H1 (cell line): ENCODE measurements around the gene GABRG2. TPM values are rescaled to one million over a fixed set of nuclear protein-coding genes. Genes with fewer than 3 reads are reported as not detected.

ENCODE experiments used
- CTCF ChIA-PET: fragments of 300-600 bp; sonication (Branson Sonifier 250); formaldehyde crosslinking; loops from one replicate; lab custom pipeline; 2021; ENCODE audit not compliant: partially characterized antibody; lab: Charles Lee
- POLR2A ChIA-PET: fragments of 300-600 bp; sonication (Branson Sonifier 250); formaldehyde crosslinking; loops from one replicate; lab custom pipeline; 2021; ENCODE audit warnings: inconsistent platforms; ENCODE audit not compliant: partially characterized antibody; lab: Charles Lee
- DNase-seq, 2 experiments: peaks; one replicate each; pipeline versions ENCODE4 v3.0.0 to v3.0.0-alpha.2; 2010 to 2022; ENCODE audit warnings: low spot score in 2 of 2, low read depth in 1 of 2, mixed read lengths in 1 of 2
- FAIRE-seq: peaks from 2 replicates; lab custom pipeline; 2011; peaks lifted over from hg19 to GRCh38; lab: Jason Lieb, UNC
- H2AFZ ChIP-seq: 2 replicates; pipeline ENCODE4 v1.8.1; 2012; ENCODE audit warnings: low read length, inconsistent platforms
- H2AK5ac ChIP-seq: 2 replicates; pipeline ENCODE4 v1.6.1; 2013; ENCODE audit warnings: low read depth, low read length
- H2BK120ac ChIP-seq: replicated peaks from 2 replicates; pipeline ENCODE3; 2013; ENCODE audit warnings: low read depth, low read length, inconsistent platforms
- H2BK12ac ChIP-seq: 2 replicates; pipeline ENCODE4 v1.6.1; 2013; ENCODE audit warnings: low read depth, low read length
- H2BK15ac ChIP-seq: 2 replicates; pipeline ENCODE4 v1.6.1; 2013; ENCODE audit warnings: low read length
- H2BK20ac ChIP-seq: 2 replicates; pipeline ENCODE4 v1.6.1; 2013; ENCODE audit warnings: low read length
- H2BK5ac ChIP-seq: 2 replicates; pipeline ENCODE4 v1.6.1; 2013; ENCODE audit warnings: low read depth, low read length
- H3K14ac ChIP-seq: 2 replicates; pipeline ENCODE4 v1.6.1; 2013; ENCODE audit warnings: inconsistent platforms; ENCODE audit not compliant: insufficient read length
- H3K18ac ChIP-seq: 2 replicates; pipeline ENCODE4 v1.6.1; 2013; ENCODE audit warnings: low read length; ENCODE audit errors: extremely low read depth
- H3K23ac ChIP-seq: 2 replicates; pipeline ENCODE4 v1.6.1; 2013; ENCODE audit warnings: inconsistent platforms; ENCODE audit not compliant: insufficient read length
- H3K23me2 ChIP-seq: 2 replicates; pipeline ENCODE4 v1.6.1; 2013; ENCODE audit warnings: low read depth, low read length
- H3K27ac ChIP-seq: 2 replicates; pipeline ENCODE4 v1.6.1; 2011; ENCODE audit warnings: low read depth, low read length, inconsistent platforms
- H3K27me3 ChIP-seq, 4 experiments: replicated peaks in 1 of 4; 1 replicate in 1 of 4; 2 replicates in 3 of 4; pipeline versions ENCODE4 v1.6.1 to v1.8.1; 2011 to 2013; ENCODE audit warnings: low read length in 3 of 4, mild to moderate bottlenecking in 3 of 4, inconsistent platforms in 2 of 4, mixed read lengths in 2 of 4, moderate library complexity in 1 of 4; ENCODE audit not compliant: control insufficient read depth in 3 of 4, insufficient read depth in 3 of 4; ENCODE audit errors: extremely low read depth in 1 of 4
- H3K36me3 ChIP-seq, 4 experiments: 2 replicates each; pipeline versions ENCODE4 v1.6.1 to v1.8.1; 2011 to 2013; ENCODE audit warnings: mild to moderate bottlenecking in 4 of 4, low read length in 3 of 4, moderate library complexity in 2 of 4, control low read depth in 1 of 4, inconsistent platforms in 1 of 4; ENCODE audit not compliant: insufficient read depth in 4 of 4, control insufficient read depth in 2 of 4
- H3K4ac ChIP-seq: replicated peaks from 2 replicates; pipeline ENCODE3; 2013; ENCODE audit warnings: low read length, low read depth, mixed read lengths, inconsistent platforms; ENCODE audit not compliant: insufficient read length
- H3K4me1 ChIP-seq, 4 experiments: replicated peaks in 1 of 4; 1 replicate in 1 of 4; 2 replicates in 3 of 4; pipeline versions ENCODE4 v1.6.1 to v1.8.1; 2011 to 2013; ENCODE audit warnings: low read length in 3 of 4, inconsistent platforms in 2 of 4, mixed read lengths in 1 of 4; ENCODE audit not compliant: insufficient read depth in 4 of 4, control insufficient read depth in 3 of 4
- H3K4me2 ChIP-seq, 2 experiments: 2 replicates each; pipeline versions ENCODE4 v1.6.1 to v1.8.1; 2011 to 2013; ENCODE audit warnings: low read depth in 2 of 2, low read length in 2 of 2, control low read depth in 1 of 2, inconsistent platforms in 1 of 2, mild to moderate bottlenecking in 1 of 2; ENCODE audit not compliant: insufficient read depth in 1 of 2
- H3K4me3 ChIP-seq, 4 experiments: fragments of 200-600, 300-600 bp in 1 of 4; sonication (generic), shearing (Covaris generic), sonication (Bioruptor Twin) in 1 of 4; 2 replicates each; pipeline versions ENCODE4 v1.5.1 to v1.8.1; 2011 to 2016; ENCODE audit warnings: low read length in 4 of 4, low read depth in 3 of 4, control low read depth in 2 of 4, inconsistent platforms in 2 of 4, mild to moderate bottlenecking in 2 of 4, mixed read lengths in 1 of 4, moderate library complexity in 1 of 4; ENCODE audit not compliant: insufficient read depth in 2 of 4; ENCODE audit errors: extremely low read depth in 1 of 4
- H3K56ac ChIP-seq: replicated peaks from 2 replicates; pipeline ENCODE3; 2013; ENCODE audit warnings: low read depth, mild to moderate bottlenecking, mixed read lengths, low read length, inconsistent platforms; ENCODE audit not compliant: insufficient read length
- H3K79me1 ChIP-seq: 2 replicates; pipeline ENCODE4 v1.6.1; 2013; ENCODE audit warnings: low read depth, low read length, control low read depth
- H3K79me2 ChIP-seq, 2 experiments: 2 replicates each; pipeline versions ENCODE4 v1.6.1 to v1.8.1; 2012 to 2013; ENCODE audit warnings: low read length in 2 of 2, mild to moderate bottlenecking in 2 of 2, inconsistent platforms in 1 of 2; ENCODE audit not compliant: insufficient read depth in 2 of 2, control insufficient read depth in 1 of 2
- H3K9ac ChIP-seq, 4 experiments: replicated peaks in 1 of 4; 1 replicate in 1 of 4; 2 replicates in 3 of 4; pipeline versions ENCODE4 v1.6.1 to v1.8.1; 2011 to 2013; ENCODE audit warnings: low read depth in 3 of 4, low read length in 3 of 4, control low read depth in 2 of 4, mild to moderate bottlenecking in 2 of 4, moderate library complexity in 2 of 4, inconsistent platforms in 1 of 4; ENCODE audit errors: extremely low read depth in 1 of 4
- H3K9me3 ChIP-seq, 2 experiments: 2 replicates each; pipeline versions ENCODE4 v1.6.1 to v1.8.1; 2012 to 2013; ENCODE audit warnings: mild to moderate bottlenecking in 2 of 2, moderate library complexity in 2 of 2, control low read depth in 1 of 2, inconsistent platforms in 1 of 2, low read depth in 1 of 2, low read length in 1 of 2, mixed read lengths in 1 of 2; ENCODE audit not compliant: insufficient read depth in 2 of 2
- H4K20me1 ChIP-seq, 2 experiments: replicated peaks in 1 of 2; 2 replicates each; pipeline versions ENCODE3 to v1.8.1; 2011 to 2013; ENCODE audit warnings: inconsistent platforms in 2 of 2, low read length in 2 of 2, mild to moderate bottlenecking in 1 of 2; ENCODE audit not compliant: insufficient read depth in 2 of 2, control insufficient read depth in 1 of 2
- H4K5ac ChIP-seq: 2 replicates; pipeline ENCODE4 v1.6.1; 2013; ENCODE audit warnings: low read length, low read depth, mixed read lengths, inconsistent platforms; ENCODE audit not compliant: insufficient read length
- H4K8ac ChIP-seq: 2 replicates; pipeline ENCODE4 v1.8.0; 2013; ENCODE audit warnings: mild to moderate bottlenecking, moderate library complexity, low read length, inconsistent platforms; ENCODE audit not compliant: insufficient read depth; ENCODE audit errors: extremely low read depth
- H4K91ac ChIP-seq: replicated peaks from 2 replicates; pipeline ENCODE3; 2013; ENCODE audit warnings: low read length, mixed read lengths, inconsistent platforms; ENCODE audit not compliant: insufficient read length
- BACH1 ChIP-seq: IDR thresholded peaks from 2 replicates; pipeline ENCODE4 v1.6.1; 2012; ENCODE audit warnings: low read length, improper control_type of control experiment
- BCL11A ChIP-seq, 2 experiments: IDR thresholded peaks; one replicate each; pipeline ENCODE4 v1.6.1; 2011; ENCODE audit warnings: low read depth in 2 of 2, low read length in 2 of 2, mild to moderate bottlenecking in 2 of 2
- BRCA1 ChIP-seq: IDR thresholded peaks from 2 replicates; pipeline ENCODE4 v1.6.1; 2012; ENCODE audit warnings: low read depth, low read length, improper control_type of control experiment
- CEBPB ChIP-seq: IDR thresholded peaks from 2 replicates; pipeline ENCODE4 v1.6.1; 2012; ENCODE audit warnings: low read depth, low read length
- JUN ChIP-seq: IDR thresholded peaks from 2 replicates; pipeline ENCODE4 v1.6.1; 2011; ENCODE audit warnings: low read depth, mild to moderate bottlenecking, improper control_type of control experiment, low read length
- SIX5 ChIP-seq: IDR thresholded peaks from 2 replicates; pipeline ENCODE4 v1.6.1; 2011; ENCODE audit warnings: mild to moderate bottlenecking, low read depth, low read length
- WGBS, 2 experiments: shearing (Covaris generic) in 1 of 2; methylation state at CpG; one replicate each; pipeline versions ENCODE4 v1.1.6 to v1.1.7; 2013 to 2015; ENCODE audit warnings: low lambda C conversion rate in 2 of 2, mixed read lengths in 2 of 2, inconsistent platforms in 1 of 2, low coverage in 1 of 2, missing lambda C conversion rate in 1 of 2; ENCODE audit not compliant: insufficient replicate concordance in 2 of 2, insufficient coverage in 1 of 2, insufficient read length in 1 of 2; ENCODE audit errors: extremely low coverage in 1 of 2, missing lambda C conversion rate in 1 of 2; 5-methylcytosine and 5-hydroxymethylcytosine counted together
- polyA plus RNA-seq, 7 experiments: library from polyadenylated mRNA; depleted of rRNA in 3 of 7; stranded (reverse) in 5 of 7; unstranded in 2 of 7; fragments of >200 nt in 5 of 7; fragments of 200-250 nt in 2 of 7; gene quantifications; 1 replicate in 5 of 7; 2 replicates in 1 of 7; 4 replicates in 1 of 7; pipeline versions ENCODE4 v1.2.1 to v1.2.3, GENCODE V29; 2011 to 2013; ENCODE audit warnings: missing spikeins in 2 of 7, mixed read lengths in 2 of 7
- total RNA-seq: library from RNA; stranded (reverse); fragmentation: NEBNext Ultra II Directional; extraction: Animal tissue kit (Norgen Biotek cat#: 25700); gene quantifications from 2 replicates; pipeline ENCODE4 v1.2.1, GENCODE V29; 2021
- TF ChIP-seq, protein P1 (sequence below), 3 experiments: IDR thresholded peaks; 1 replicate in 2 of 3; 2 replicates in 1 of 3; pipeline versions ENCODE4 v1.5.1 to v1.6.1; 2011; ENCODE audit warnings: low read length in 3 of 3, mild to moderate bottlenecking in 3 of 3, inconsistent platforms in 2 of 3, low read depth in 1 of 3, moderate library complexity in 1 of 3; ENCODE audit not compliant: insufficient read depth in 1 of 3; ENCODE audit errors: control extremely low read depth in 1 of 3

The GABRG2 gene
- total and polyA plus RNA-seq, 2 of the 8 experiments (the other 6 are each of a cell fraction or from before 2014, with no cell fraction given): 2.0 to 2.8 TPM

GRCh38 chr5:162107591-162107990 lies 40.0 kb downstream of the GABRG2 start:
- H3K9ac ChIP-seq: no peak overlapping the region
- POLR2A ChIA-PET: no interaction called here
- no peaks in the 10 kb centered on the region for H3K79me2 ChIP-seq
- H3K4me3 ChIP-seq: no peak overlapping the region
- H4K5ac ChIP-seq: no peak overlapping the region
- H3K14ac ChIP-seq: no peak overlapping the region
- peaks cover 0 to 4% (median 0%) of the 10 kb centered on the region in 4 experiments; a peak in 1 of 7 replicates for H3K4me1 ChIP-seq
- H4K91ac ChIP-seq: no peak overlapping the region
- H4K20me1 ChIP-seq: no peaks in the 10 kb centered on the region
- H2BK15ac ChIP-seq: no peak overlapping the region
- no peak overlapping the region for H2AFZ ChIP-seq
- H3K23ac ChIP-seq: no peak overlapping the region
- no peaks in the 10 kb centered on the region for H3K9me3 ChIP-seq
- H3K23me2 ChIP-seq: no peaks in the 10 kb centered on the region
- no peak overlapping the region for H3K4me2 ChIP-seq
- H4K8ac ChIP-seq: no peak overlapping the region
- 98% methylated on average over 2 of the region's 2 CpGs; no CpG with 5 or more reads in 1 of the 2 experiments for WGBS, 2 experiments
- no peak overlapping the region for H3K56ac ChIP-seq
- no peak overlapping the region for H2BK20ac ChIP-seq
- CTCF ChIA-PET: interaction anchor here (1.3 kb wide), 2 partner anchors 10 to 101 kb away, joined by 3 to 4 read pairs; no protein-coding TSS in a partner anchor
- no peak overlapping the region for H2BK120ac ChIP-seq
- TF ChIP-seq, protein P1, sequence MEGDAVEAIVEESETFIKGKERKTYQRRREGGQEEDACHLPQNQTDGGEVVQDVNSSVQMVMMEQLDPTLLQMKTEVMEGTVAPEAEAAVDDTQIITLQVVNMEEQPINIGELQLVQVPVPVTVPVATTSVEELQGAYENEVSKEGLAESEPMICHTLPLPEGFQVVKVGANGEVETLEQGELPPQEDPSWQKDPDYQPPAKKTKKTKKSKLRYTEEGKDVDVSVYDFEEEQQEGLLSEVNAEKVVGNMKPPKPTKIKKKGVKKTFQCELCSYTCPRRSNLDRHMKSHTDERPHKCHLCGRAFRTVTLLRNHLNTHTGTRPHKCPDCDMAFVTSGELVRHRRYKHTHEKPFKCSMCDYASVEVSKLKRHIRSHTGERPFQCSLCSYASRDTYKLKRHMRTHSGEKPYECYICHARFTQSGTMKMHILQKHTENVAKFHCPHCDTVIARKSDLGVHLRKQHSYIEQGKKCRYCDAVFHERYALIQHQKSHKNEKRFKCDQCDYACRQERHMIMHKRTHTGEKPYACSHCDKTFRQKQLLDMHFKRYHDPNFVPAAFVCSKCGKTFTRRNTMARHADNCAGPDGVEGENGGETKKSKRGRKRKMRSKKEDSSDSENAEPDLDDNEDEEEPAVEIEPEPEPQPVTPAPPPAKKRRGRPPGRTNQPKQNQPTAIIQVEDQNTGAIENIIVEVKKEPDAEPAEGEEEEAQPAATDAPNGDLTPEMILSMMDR (IDR thresholded peaks at IDR 0.05; ENCODE audit: control extremely low read depth in 1 of 3, insufficient read depth in 1 of 3, low read depth in 1 of 3, low read length in 3 of 3): no peak
- TF ChIP-seq SIX5 (no peak), JUN (no peak), CEBPB (no peak), BRCA1 (no peak), BACH1 (no peak), BCL11A (IDR thresholded peaks at IDR 0.05; ENCODE audit: low read depth in 2 of 2, low read length in 2 of 2) (no peak)
- TF ChIP-seq, all 59 proteins: peak for 0
- no peak overlapping the region for H2BK12ac ChIP-seq
- FAIRE-seq (no peak), DNase-seq (no peak)
- H3K27me3 ChIP-seq: no peaks in the 10 kb centered on the region
- no peaks in the 10 kb centered on the region for H3K36me3 ChIP-seq
- no peak overlapping the region for H2BK5ac ChIP-seq
- no peak overlapping the region for H3K4ac ChIP-seq
- H3K18ac ChIP-seq: no peak overlapping the region
- H2AK5ac ChIP-seq: no peak overlapping the region
- no peaks in the 10 kb centered on the region for H3K79me1 ChIP-seq
- no peak overlapping the region for H3K27ac ChIP-seq
